Activated B cell treated with CpG ODN at 0.5 μM for 24 hours (primary cell): Measurements from ENCODE around the gene RHBDL3. TPM values are rescaled to one million over a fixed set of nuclear protein-coding genes. Genes with fewer than 3 reads are reported as not detected.
A peak's percentile ranks its signal among the peaks of the same experiment; 100 is the strongest.
"Not testable (repeated sequence)": the region's sequence is repeated elsewhere in the genome, so short reads cannot be mapped to it uniquely, and the experiment has no call there.

Source experiments
- ATAC-seq: fragments of 200-7000 bp; cut with Tn5 transposase; one replicate; pipeline ENCODE4 v1.10.0; 2021; ENCODE audit warnings: low read depth, mild to moderate bottlenecking, moderate library complexity
- CTCF ChIA-PET: fragments of 350-600 bp; sonication (Branson Sonifier 250); formaldehyde crosslinking; loops from one replicate; lab custom pipeline; 2021; ENCODE audit warnings: antibody characterized with exemption; lab: Charles Lee
- POLR2A ChIA-PET: fragments of 350-600 bp; sonication (Branson Sonifier 250); formaldehyde crosslinking; loops from one replicate; lab custom pipeline; 2021; ENCODE audit warnings: antibody characterized with exemption; lab: Charles Lee
- DNase-seq: peaks from one replicate; pipeline ENCODE4 v3.0.0; 2022
- H3K27ac Mint-ChIP-seq: one replicate; pipeline ENCODE4 v1.8.0; 2020; ENCODE audit warnings: mixed read lengths
- H3K27me3 Mint-ChIP-seq: one replicate; pipeline ENCODE4 v1.8.0; 2021; ENCODE audit warnings: mixed read lengths
- H3K36me3 Mint-ChIP-seq: one replicate; pipeline ENCODE4 v1.8.0; 2021; ENCODE audit warnings: low read depth, mixed read lengths
- H3K4me1 Mint-ChIP-seq: one replicate; pipeline ENCODE4 v1.8.0; 2021; ENCODE audit warnings: mixed read lengths
- H3K4me3 Mint-ChIP-seq: one replicate; pipeline ENCODE4 v1.8.0; 2020; ENCODE audit warnings: mild to moderate bottlenecking, mixed read lengths
- H3K9me3 Mint-ChIP-seq: one replicate; pipeline ENCODE4 v1.8.0; 2020; ENCODE audit warnings: mixed read lengths
- CTCF ChIP-seq: fragments of 200-600 bp; IDR thresholded peaks from one replicate; pipeline ENCODE4 v1.8.0; 2022; ENCODE audit warnings: antibody characterized with exemption, mild to moderate bottlenecking
- intact Hi-C: fragments of 100-400 bp; cut with micrococcal nuclease; formaldehyde crosslinking; loops from one replicate; pipeline ENCODE4 v1.15.1; 2024
- total RNA-seq: library from RNA; stranded (reverse); gene quantifications from 2 replicates; pipeline ENCODE4 v1.2.3, GENCODE V29; 2022

The RHBDL3 gene
- total RNA-seq, 1 donor from 2014 or later = 0.20 TPM

- ChIA-PET POLR2A (no interaction called here), CTCF (no interaction called here)
- Mint-ChIP-seq H3K9me3 (no peaks in the 10 kb centered on the region), H3K4me1 (peaks cover 8% of the 10 kb centered on the region), H3K4me3 (no peak overlapping the region), H3K27me3 (peaks cover 48% of the 10 kb centered on the region), H3K27ac (no peak overlapping the region), H3K36me3 (no peaks in the 10 kb centered on the region)
- no peak for ATAC-seq
- no peak for DNase-seq
- no peak for TF ChIP-seq CTCF
- intact Hi-C loops = no loop called here
Measured at GRCh38 chr17:32261417-32261736, 4.3 kb upstream of the RHBDL3 start.

GRCh38 chr17:32261936-32262510, 3.6 kb upstream of the RHBDL3 start:
- no peaks in the 10 kb centered on the region for H3K36me3 Mint-ChIP-seq
- ChIA-PET CTCF (no interaction called here), POLR2A (no interaction called here)
- ATAC-seq (no peak), DNase-seq (no peak)
- TF ChIP-seq CTCF = no peak
- intact Hi-C loops = no loop called here
- H3K4me1 Mint-ChIP-seq = peaks cover 5% of the 10 kb centered on the region
- H3K4me3 Mint-ChIP-seq = no peak overlapping the region
- no peak overlapping the region for H3K27ac Mint-ChIP-seq
- H3K27me3 Mint-ChIP-seq = peaks cover 46% of the 10 kb centered on the region
- no peaks in the 10 kb centered on the region for H3K9me3 Mint-ChIP-seq

GRCh38 chr17:32263515-32263914, 2.1 kb upstream of the RHBDL3 start:
- H3K36me3 Mint-ChIP-seq, H3K4me3 Mint-ChIP-seq, intact Hi-C loops, DNase-seq, CTCF ChIA-PET, H3K27ac Mint-ChIP-seq, H3K9me3 Mint-ChIP-seq, ATAC-seq, POLR2A ChIA-PET: not testable (repeated sequence)
- peaks cover 58% of the 10 kb centered on the region for H3K27me3 Mint-ChIP-seq
- peaks cover 17% of the 10 kb centered on the region for H3K4me1 Mint-ChIP-seq

GRCh38 chr17:32264140-32264799, 1.4 kb upstream of the RHBDL3 start:
- Mint-ChIP-seq H3K4me3 (peak overlapping the region; percentile 62), H3K4me1 (peaks cover 17% of the 10 kb centered on the region), H3K9me3 (no peaks in the 10 kb centered on the region), H3K36me3 (no peaks in the 10 kb centered on the region), H3K27me3 (peaks cover 59% of the 10 kb centered on the region), H3K27ac (no peak overlapping the region)
- no peak for DNase-seq
- no peak for TF ChIP-seq CTCF
- CTCF ChIA-PET = no interaction called here
- POLR2A ChIA-PET = no interaction called here
- ATAC-seq = no peak
- intact Hi-C loops = no loop called here

- no peak for ATAC-seq
- Mint-ChIP-seq H3K27me3 (peaks cover 59% of the 10 kb centered on the region), H3K4me1 (peaks cover 17% of the 10 kb centered on the region), H3K9me3 (no peaks in the 10 kb centered on the region), H3K27ac (no peak overlapping the region), H3K4me3 (peak overlapping the region; percentile 80), H3K36me3 (no peaks in the 10 kb centered on the region)
- no peak for DNase-seq
- ChIA-PET CTCF (no interaction called here), POLR2A (no interaction called here)
- no peak for TF ChIP-seq CTCF
- intact Hi-C loops = no loop called here
Measured at GRCh38 chr17:32264823-32265191, 825 bp upstream of the RHBDL3 start.
